H1 (cell line): ENCODE measurements around the gene NLN. TPM values are rescaled to one million over a fixed set of nuclear protein-coding genes. Genes with fewer than 3 reads are reported as not detected.

Experiments
- CTCF ChIA-PET: fragments of 300-600 bp; sonication (Branson Sonifier 250); formaldehyde crosslinking; loops from one replicate; lab custom pipeline; 2021; ENCODE audit not compliant: partially characterized antibody; lab: Charles Lee
- POLR2A ChIA-PET: fragments of 300-600 bp; sonication (Branson Sonifier 250); formaldehyde crosslinking; loops from one replicate; lab custom pipeline; 2021; ENCODE audit warnings: inconsistent platforms; ENCODE audit not compliant: partially characterized antibody; lab: Charles Lee
- DNase-seq, 2 experiments: peaks; one replicate each; pipeline versions ENCODE4 v3.0.0 to v3.0.0-alpha.2; 2010 to 2022; ENCODE audit warnings: low spot score in 2 of 2, low read depth in 1 of 2, mixed read lengths in 1 of 2
- FAIRE-seq: peaks from 2 replicates; lab custom pipeline; 2011; peaks lifted over from hg19 to GRCh38; lab: Jason Lieb, UNC
- H2AFZ ChIP-seq: 2 replicates; pipeline ENCODE4 v1.8.1; 2012; ENCODE audit warnings: low read length, inconsistent platforms
- H2AK5ac ChIP-seq: 2 replicates; pipeline ENCODE4 v1.6.1; 2013; ENCODE audit warnings: low read depth, low read length
- H2BK120ac ChIP-seq: replicated peaks from 2 replicates; pipeline ENCODE3; 2013; ENCODE audit warnings: low read depth, low read length, inconsistent platforms
- H2BK12ac ChIP-seq: 2 replicates; pipeline ENCODE4 v1.6.1; 2013; ENCODE audit warnings: low read depth, low read length
- H2BK15ac ChIP-seq: 2 replicates; pipeline ENCODE4 v1.6.1; 2013; ENCODE audit warnings: low read length
- H2BK20ac ChIP-seq: 2 replicates; pipeline ENCODE4 v1.6.1; 2013; ENCODE audit warnings: low read length
- H2BK5ac ChIP-seq: 2 replicates; pipeline ENCODE4 v1.6.1; 2013; ENCODE audit warnings: low read depth, low read length
- H3K14ac ChIP-seq: 2 replicates; pipeline ENCODE4 v1.6.1; 2013; ENCODE audit warnings: inconsistent platforms; ENCODE audit not compliant: insufficient read length
- H3K18ac ChIP-seq: 2 replicates; pipeline ENCODE4 v1.6.1; 2013; ENCODE audit warnings: low read length; ENCODE audit errors: extremely low read depth
- H3K23ac ChIP-seq: 2 replicates; pipeline ENCODE4 v1.6.1; 2013; ENCODE audit warnings: inconsistent platforms; ENCODE audit not compliant: insufficient read length
- H3K23me2 ChIP-seq: 2 replicates; pipeline ENCODE4 v1.6.1; 2013; ENCODE audit warnings: low read depth, low read length
- H3K27ac ChIP-seq: 2 replicates; pipeline ENCODE4 v1.6.1; 2011; ENCODE audit warnings: low read depth, low read length, inconsistent platforms
- H3K27me3 ChIP-seq, 4 experiments: replicated peaks in 1 of 4; 1 replicate in 1 of 4; 2 replicates in 3 of 4; pipeline versions ENCODE4 v1.6.1 to v1.8.1; 2011 to 2013; ENCODE audit warnings: low read length in 3 of 4, mild to moderate bottlenecking in 3 of 4, inconsistent platforms in 2 of 4, mixed read lengths in 2 of 4, moderate library complexity in 1 of 4; ENCODE audit not compliant: control insufficient read depth in 3 of 4, insufficient read depth in 3 of 4; ENCODE audit errors: extremely low read depth in 1 of 4
- H3K36me3 ChIP-seq, 4 experiments: 2 replicates each; pipeline versions ENCODE4 v1.6.1 to v1.8.1; 2011 to 2013; ENCODE audit warnings: mild to moderate bottlenecking in 4 of 4, low read length in 3 of 4, moderate library complexity in 2 of 4, control low read depth in 1 of 4, inconsistent platforms in 1 of 4; ENCODE audit not compliant: insufficient read depth in 4 of 4, control insufficient read depth in 2 of 4
- H3K4ac ChIP-seq: replicated peaks from 2 replicates; pipeline ENCODE3; 2013; ENCODE audit warnings: low read length, low read depth, mixed read lengths, inconsistent platforms; ENCODE audit not compliant: insufficient read length
- H3K4me1 ChIP-seq, 4 experiments: replicated peaks in 1 of 4; 1 replicate in 1 of 4; 2 replicates in 3 of 4; pipeline versions ENCODE4 v1.6.1 to v1.8.1; 2011 to 2013; ENCODE audit warnings: low read length in 3 of 4, inconsistent platforms in 2 of 4, mixed read lengths in 1 of 4; ENCODE audit not compliant: insufficient read depth in 4 of 4, control insufficient read depth in 3 of 4
- H3K4me2 ChIP-seq, 2 experiments: 2 replicates each; pipeline versions ENCODE4 v1.6.1 to v1.8.1; 2011 to 2013; ENCODE audit warnings: low read depth in 2 of 2, low read length in 2 of 2, control low read depth in 1 of 2, inconsistent platforms in 1 of 2, mild to moderate bottlenecking in 1 of 2; ENCODE audit not compliant: insufficient read depth in 1 of 2
- H3K4me3 ChIP-seq, 4 experiments: fragments of 200-600, 300-600 bp in 1 of 4; sonication (generic), shearing (Covaris generic), sonication (Bioruptor Twin) in 1 of 4; 2 replicates each; pipeline versions ENCODE4 v1.5.1 to v1.8.1; 2011 to 2016; ENCODE audit warnings: low read length in 4 of 4, low read depth in 3 of 4, control low read depth in 2 of 4, inconsistent platforms in 2 of 4, mild to moderate bottlenecking in 2 of 4, mixed read lengths in 1 of 4, moderate library complexity in 1 of 4; ENCODE audit not compliant: insufficient read depth in 2 of 4; ENCODE audit errors: extremely low read depth in 1 of 4
- H3K56ac ChIP-seq: replicated peaks from 2 replicates; pipeline ENCODE3; 2013; ENCODE audit warnings: low read depth, mild to moderate bottlenecking, mixed read lengths, low read length, inconsistent platforms; ENCODE audit not compliant: insufficient read length
- H3K79me1 ChIP-seq: 2 replicates; pipeline ENCODE4 v1.6.1; 2013; ENCODE audit warnings: low read depth, low read length, control low read depth
- H3K79me2 ChIP-seq, 2 experiments: 2 replicates each; pipeline versions ENCODE4 v1.6.1 to v1.8.1; 2012 to 2013; ENCODE audit warnings: low read length in 2 of 2, mild to moderate bottlenecking in 2 of 2, inconsistent platforms in 1 of 2; ENCODE audit not compliant: insufficient read depth in 2 of 2, control insufficient read depth in 1 of 2
- H3K9ac ChIP-seq, 4 experiments: replicated peaks in 1 of 4; 1 replicate in 1 of 4; 2 replicates in 3 of 4; pipeline versions ENCODE4 v1.6.1 to v1.8.1; 2011 to 2013; ENCODE audit warnings: low read depth in 3 of 4, low read length in 3 of 4, control low read depth in 2 of 4, mild to moderate bottlenecking in 2 of 4, moderate library complexity in 2 of 4, inconsistent platforms in 1 of 4; ENCODE audit errors: extremely low read depth in 1 of 4
- H3K9me3 ChIP-seq, 2 experiments: 2 replicates each; pipeline versions ENCODE4 v1.6.1 to v1.8.1; 2012 to 2013; ENCODE audit warnings: mild to moderate bottlenecking in 2 of 2, moderate library complexity in 2 of 2, control low read depth in 1 of 2, inconsistent platforms in 1 of 2, low read depth in 1 of 2, low read length in 1 of 2, mixed read lengths in 1 of 2; ENCODE audit not compliant: insufficient read depth in 2 of 2
- H4K20me1 ChIP-seq, 2 experiments: replicated peaks in 1 of 2; 2 replicates each; pipeline versions ENCODE3 to v1.8.1; 2011 to 2013; ENCODE audit warnings: inconsistent platforms in 2 of 2, low read length in 2 of 2, mild to moderate bottlenecking in 1 of 2; ENCODE audit not compliant: insufficient read depth in 2 of 2, control insufficient read depth in 1 of 2
- H4K5ac ChIP-seq: 2 replicates; pipeline ENCODE4 v1.6.1; 2013; ENCODE audit warnings: low read length, low read depth, mixed read lengths, inconsistent platforms; ENCODE audit not compliant: insufficient read length
- H4K8ac ChIP-seq: 2 replicates; pipeline ENCODE4 v1.8.0; 2013; ENCODE audit warnings: mild to moderate bottlenecking, moderate library complexity, low read length, inconsistent platforms; ENCODE audit not compliant: insufficient read depth; ENCODE audit errors: extremely low read depth
- H4K91ac ChIP-seq: replicated peaks from 2 replicates; pipeline ENCODE3; 2013; ENCODE audit warnings: low read length, mixed read lengths, inconsistent platforms; ENCODE audit not compliant: insufficient read length
- CBX5 ChIP-seq: fragments of 300-800, 300-1000 bp; sonication (generic); IDR thresholded peaks from 2 replicates; pipeline ENCODE4 v1.7.1; 2016; ENCODE audit warnings: antibody characterized with exemption, low read length, low read depth
- CBX8 ChIP-seq: fragments of 300-800, 300-1000 bp; sonication (generic); IDR thresholded peaks from 2 replicates; pipeline ENCODE4 v1.7.1; 2016; ENCODE audit warnings: low read depth, low read length, borderline replicate concordance
- HDAC2 ChIP-seq, 2 experiments: fragments of 300-600 bp in 1 of 2; sonication (generic) in 1 of 2; IDR thresholded peaks; 2 replicates each; pipeline ENCODE4 v1.6.1; 2011 to 2012; ENCODE audit warnings: low read depth in 2 of 2, low read length in 2 of 2, mild to moderate bottlenecking in 2 of 2, moderate library complexity in 2 of 2, borderline replicate concordance in 1 of 2, inconsistent platforms in 1 of 2
- JUN ChIP-seq: IDR thresholded peaks from 2 replicates; pipeline ENCODE4 v1.6.1; 2011; ENCODE audit warnings: low read depth, mild to moderate bottlenecking, improper control_type of control experiment, low read length
- KDM4A ChIP-seq: IDR thresholded peaks from one replicate; pipeline ENCODE4 v1.7.1; 2012; ENCODE audit warnings: low read depth, mild to moderate bottlenecking, moderate library complexity, low read length, inconsistent platforms; ENCODE audit not compliant: severe bottlenecking
- RBBP5 ChIP-seq: IDR thresholded peaks from 2 replicates; pipeline ENCODE4 v1.7.1; 2012; ENCODE audit warnings: low read depth, mild to moderate bottlenecking, inconsistent platforms, low read length, moderate library complexity, borderline replicate concordance
- RXRA ChIP-seq: IDR thresholded peaks from 2 replicates; pipeline ENCODE4 v1.6.1; 2011; ENCODE audit warnings: low read depth, mild to moderate bottlenecking, low read length, moderate library complexity; ENCODE audit not compliant: insufficient read depth
- SIRT6 ChIP-seq: IDR thresholded peaks from one replicate; pipeline ENCODE4 v1.7.1; 2012; ENCODE audit warnings: low read length, inconsistent platforms
- WGBS, 2 experiments: shearing (Covaris generic) in 1 of 2; methylation state at CpG; one replicate each; pipeline versions ENCODE4 v1.1.6 to v1.1.7; 2013 to 2015; ENCODE audit warnings: low lambda C conversion rate in 2 of 2, mixed read lengths in 2 of 2, inconsistent platforms in 1 of 2, low coverage in 1 of 2, missing lambda C conversion rate in 1 of 2; ENCODE audit not compliant: insufficient replicate concordance in 2 of 2, insufficient coverage in 1 of 2, insufficient read length in 1 of 2; ENCODE audit errors: extremely low coverage in 1 of 2, missing lambda C conversion rate in 1 of 2; 5-methylcytosine and 5-hydroxymethylcytosine counted together
- polyA plus RNA-seq, 7 experiments: library from polyadenylated mRNA; depleted of rRNA in 3 of 7; stranded (reverse) in 5 of 7; unstranded in 2 of 7; fragments of >200 nt in 5 of 7; fragments of 200-250 nt in 2 of 7; gene quantifications; 1 replicate in 5 of 7; 2 replicates in 1 of 7; 4 replicates in 1 of 7; pipeline versions ENCODE4 v1.2.1 to v1.2.3, GENCODE V29; 2011 to 2013; ENCODE audit warnings: missing spikeins in 2 of 7, mixed read lengths in 2 of 7
- total RNA-seq: library from RNA; stranded (reverse); fragmentation: NEBNext Ultra II Directional; extraction: Animal tissue kit (Norgen Biotek cat#: 25700); gene quantifications from 2 replicates; pipeline ENCODE4 v1.2.1, GENCODE V29; 2021
- TF ChIP-seq, protein P1 (sequence below), 3 experiments: IDR thresholded peaks; 1 replicate in 2 of 3; 2 replicates in 1 of 3; pipeline versions ENCODE4 v1.5.1 to v1.6.1; 2011; ENCODE audit warnings: low read length in 3 of 3, mild to moderate bottlenecking in 3 of 3, inconsistent platforms in 2 of 3, low read depth in 1 of 3, moderate library complexity in 1 of 3; ENCODE audit not compliant: insufficient read depth in 1 of 3; ENCODE audit errors: control extremely low read depth in 1 of 3
- TF ChIP-seq, protein P2 (sequence below): IDR thresholded peaks from 2 replicates; pipeline ENCODE4 v1.6.1; 2011; ENCODE audit warnings: low read length, improper control_type of control experiment

The NLN gene
- total and polyA plus RNA-seq, 2 of the 8 experiments (the other 6 are each of a cell fraction or from before 2014, with no cell fraction given) = 46.7 to 192 TPM

DNA sequence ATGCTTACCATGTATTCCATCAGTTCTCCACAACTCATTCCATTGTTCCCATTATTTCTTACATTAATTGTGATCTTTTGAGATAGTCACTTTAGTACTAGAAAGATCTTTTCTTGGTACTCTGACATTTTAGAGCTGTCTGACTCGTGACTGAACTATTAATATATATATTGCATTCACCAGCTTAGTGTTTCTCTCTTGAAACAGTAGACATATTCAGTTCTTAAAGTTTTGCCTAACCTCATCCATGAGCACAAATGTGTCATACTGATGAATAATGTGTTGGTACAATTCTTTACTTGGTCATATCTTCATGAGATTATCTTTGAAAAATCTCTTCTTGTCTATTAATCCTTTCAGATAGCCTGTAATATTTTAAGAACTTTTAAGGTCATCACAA is 74.3 kb downstream of the NLN start:
- Histone ChIP-seq H2BK20ac (no peak overlapping the region), H3K79me2 (no peaks in the 10 kb centered on the region; a peak in 1 of 4 replicates), H3K14ac (no peak overlapping the region), H3K4me3 (no peak overlapping the region), H3K79me1 (no peaks in the 10 kb centered on the region), H2BK15ac (no peak overlapping the region), H3K9me3 (no peaks in the 10 kb centered on the region), H4K91ac (no peak overlapping the region), H2BK120ac (no peak overlapping the region), H4K20me1 (no peaks in the 10 kb centered on the region), H3K23me2 (no peaks in the 10 kb centered on the region), H3K4ac (no peak overlapping the region), H3K27me3 (no peaks in the 10 kb centered on the region), H3K18ac (no peak overlapping the region), H2BK5ac (no peak overlapping the region), H2AK5ac (no peak overlapping the region), H3K23ac (no peak overlapping the region), H4K5ac (no peak overlapping the region), H3K4me2 (no peak overlapping the region), H3K27ac (no peak overlapping the region), H3K36me3 (peaks cover 5 to 50% (median 19%) of the 10 kb centered on the region in 4 experiments; a peak in 7 of 8 replicates), H3K9ac (no peak overlapping the region), H4K8ac (no peak overlapping the region), H3K56ac (no peak overlapping the region), H2AFZ (no peak overlapping the region), H2BK12ac (no peak overlapping the region), H3K4me1 (no peaks in the 10 kb centered on the region; a peak in 1 of 7 replicates)
- POLR2A ChIA-PET = no interaction called here
- 95% methylated on average over 1 of the region's 1 CpG; no CpG with 5 or more reads in 1 of the 2 experiments for WGBS, 2 experiments
- DNase-seq (no peak), FAIRE-seq (no peak)
- CTCF ChIA-PET = no interaction called here
- TF ChIP-seq, protein P1, sequence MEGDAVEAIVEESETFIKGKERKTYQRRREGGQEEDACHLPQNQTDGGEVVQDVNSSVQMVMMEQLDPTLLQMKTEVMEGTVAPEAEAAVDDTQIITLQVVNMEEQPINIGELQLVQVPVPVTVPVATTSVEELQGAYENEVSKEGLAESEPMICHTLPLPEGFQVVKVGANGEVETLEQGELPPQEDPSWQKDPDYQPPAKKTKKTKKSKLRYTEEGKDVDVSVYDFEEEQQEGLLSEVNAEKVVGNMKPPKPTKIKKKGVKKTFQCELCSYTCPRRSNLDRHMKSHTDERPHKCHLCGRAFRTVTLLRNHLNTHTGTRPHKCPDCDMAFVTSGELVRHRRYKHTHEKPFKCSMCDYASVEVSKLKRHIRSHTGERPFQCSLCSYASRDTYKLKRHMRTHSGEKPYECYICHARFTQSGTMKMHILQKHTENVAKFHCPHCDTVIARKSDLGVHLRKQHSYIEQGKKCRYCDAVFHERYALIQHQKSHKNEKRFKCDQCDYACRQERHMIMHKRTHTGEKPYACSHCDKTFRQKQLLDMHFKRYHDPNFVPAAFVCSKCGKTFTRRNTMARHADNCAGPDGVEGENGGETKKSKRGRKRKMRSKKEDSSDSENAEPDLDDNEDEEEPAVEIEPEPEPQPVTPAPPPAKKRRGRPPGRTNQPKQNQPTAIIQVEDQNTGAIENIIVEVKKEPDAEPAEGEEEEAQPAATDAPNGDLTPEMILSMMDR (IDR thresholded peaks at IDR 0.05; ENCODE audit: control extremely low read depth in 1 of 3, insufficient read depth in 1 of 3, low read depth in 1 of 3, low read length in 3 of 3) = no peak
- no peak for TF ChIP-seq HDAC2 (IDR thresholded peaks at IDR 0.05; ENCODE audit: borderline replicate concordance in 1 of 2, low read depth in 2 of 2, low read length in 2 of 2)
- TF ChIP-seq CBX8 = no peak
- TF ChIP-seq, protein P2, sequence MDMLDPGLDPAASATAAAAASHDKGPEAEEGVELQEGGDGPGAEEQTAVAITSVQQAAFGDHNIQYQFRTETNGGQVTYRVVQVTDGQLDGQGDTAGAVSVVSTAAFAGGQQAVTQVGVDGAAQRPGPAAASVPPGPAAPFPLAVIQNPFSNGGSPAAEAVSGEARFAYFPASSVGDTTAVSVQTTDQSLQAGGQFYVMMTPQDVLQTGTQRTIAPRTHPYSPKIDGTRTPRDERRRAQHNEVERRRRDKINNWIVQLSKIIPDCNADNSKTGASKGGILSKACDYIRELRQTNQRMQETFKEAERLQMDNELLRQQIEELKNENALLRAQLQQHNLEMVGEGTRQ = no peak
- TF ChIP-seq CBX5 = no peak
- TF ChIP-seq SIRT6 = no peak
- TF ChIP-seq RBBP5 = no peak
- no peak for TF ChIP-seq JUN
- no peak for TF ChIP-seq KDM4A
- no peak for TF ChIP-seq RXRA
